Epithelial cell of esophagus (primary cell): ENCODE results near the gene NUMBL.
A peak's percentile ranks its signal among the peaks of the same experiment; 100 is the strongest.

ENCODE experiments used
- DNase-seq: peaks from one replicate; pipeline ENCODE4 v3.0.0; 2010; ENCODE audit warnings: low read depth
- H3K4me3 ChIP-seq: 2 replicates; pipeline ENCODE4 v1.5.1; 2011; ENCODE audit warnings: mild to moderate bottlenecking, low read length, control low read depth
- CTCF ChIP-seq: IDR thresholded peaks from 2 replicates; pipeline ENCODE4 v1.5.1; 2011; ENCODE audit warnings: low read depth, mild to moderate bottlenecking, low read length, control low read depth, inconsistent platforms; ENCODE audit not compliant: insufficient read depth; ENCODE audit errors: missing control alignments

The NUMBL gene

GRCh38 chr19:40719414-40719894 lies 29.0 kb upstream of the NUMBL start:
- DNase-seq, result no peak
- peak overlapping the region; percentile 99 for H3K4me3 ChIP-seq
- TF ChIP-seq CTCF, result no peak

- H3K4me3 ChIP-seq, result peak overlapping the region; percentile 99
- DNase-seq, result peak; percentile 93
- TF ChIP-seq CTCF, result no peak
These were observed 28.4 kb upstream of the NUMBL start for GRCh38 chr19:40718774-40719391.

GRCh38 chr19:40717880-40718773 lies 27.7 kb upstream of the NUMBL start:
- DNase-seq, result peak; percentile 48
- H3K4me3 ChIP-seq, result peak overlapping the region; percentile 99
- no peak for TF ChIP-seq CTCF

GRCh38 chr19:40717325-40717879 lies 27.0 kb upstream of the NUMBL start:
- TF ChIP-seq CTCF, result no peak
- peak; percentile 28 for DNase-seq
- peak overlapping the region; percentile 99 for H3K4me3 ChIP-seq

- no peak for TF ChIP-seq CTCF
- DNase-seq, result peak; percentile 99
- peak within 1 kb of the TSS; percentile 99 for H3K4me3 ChIP-seq
These were observed 26.3 kb upstream of the NUMBL start, which contains the start of the genes COQ8B and ITPKC for GRCh38 chr19:40716482-40717324. Gene COQ8B, minus strand, starts transcription at chr19:40716886. Its CDS starts 2,254 bp downstream, at chr19:40714632. Gene ITPKC, plus strand, starts transcription at chr19:40717112. Its CDS starts 24 bp downstream, at chr19:40717136.

- peak overlapping the region; percentile 99 for H3K4me3 ChIP-seq
- peak; percentile 99 for DNase-seq
- TF ChIP-seq CTCF, result no peak
These were observed 25.6 kb upstream of the NUMBL start for GRCh38 chr19:40716031-40716481.
